Lung microvascular endothelial cell (primary cell): ENCODE results near the gene C1QTNF1. TPM values are rescaled to one million over a fixed set of nuclear protein-coding genes. Genes with fewer than 3 reads are reported as not detected.
A peak's percentile ranks its signal among the peaks of the same experiment; 100 is the strongest.
"Not testable (repeated sequence)": the region's sequence is repeated elsewhere in the genome, so short reads cannot be mapped to it uniquely, and the experiment has no call there.

Experiments used
- DNase-seq, 2 donors: peaks; one replicate each; pipeline versions ENCODE4 v3.0.0 to v3.0.0-alpha.2; 2010; ENCODE audit warnings: low read depth in 2 of 2
- total RNA-seq: library from RNA; depleted of rRNA; stranded (reverse); fragments of >200 nt; gene quantifications from 2 replicates; pipeline ENCODE4 v1.2.1, GENCODE V29; 2014

C1QTNF1 gene
- total RNA-seq, 1 donor from 2014 or later: 11.9 TPM

DNA sequence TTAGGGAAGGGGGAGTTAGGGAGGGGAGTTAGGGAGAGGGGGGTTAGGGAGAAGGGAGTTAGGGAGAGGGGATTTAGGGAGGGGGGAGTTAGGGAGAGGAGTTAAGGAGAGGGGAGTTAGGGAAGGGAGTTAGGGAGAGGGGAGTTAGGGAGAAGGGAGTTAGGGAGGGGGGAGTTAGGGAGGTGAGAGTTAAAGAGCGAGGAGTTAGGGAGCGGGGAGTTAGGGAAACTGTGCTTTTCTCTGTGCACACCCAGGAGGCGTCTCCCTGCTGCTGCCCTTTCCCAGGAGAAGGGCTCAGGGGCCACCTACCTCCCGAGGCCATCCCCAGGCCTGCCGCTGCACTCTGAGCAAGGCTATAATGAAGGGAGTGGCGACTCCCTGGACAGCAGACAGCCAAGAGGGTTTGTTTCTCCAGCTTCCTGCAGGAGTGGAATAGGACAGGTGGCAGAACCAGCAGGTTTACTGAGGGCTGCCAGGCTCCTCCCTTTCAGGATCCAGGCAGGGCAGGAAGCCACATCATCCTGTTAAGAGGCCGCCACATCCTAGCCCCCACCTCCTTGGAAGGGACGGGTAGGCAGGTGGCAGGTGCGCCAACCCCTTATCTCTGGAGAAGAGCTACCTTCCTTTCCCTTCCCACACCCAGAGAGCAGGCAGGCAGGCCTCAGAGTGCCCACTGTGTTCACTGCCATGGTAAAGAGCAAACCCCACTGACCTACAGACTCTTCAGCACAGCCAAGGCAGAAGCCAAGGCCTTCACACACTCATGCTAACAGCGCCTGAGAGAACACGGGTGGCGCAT lies 18.7 kb upstream of the C1QTNF1 start:
- DNase-seq: no peak

DNA sequence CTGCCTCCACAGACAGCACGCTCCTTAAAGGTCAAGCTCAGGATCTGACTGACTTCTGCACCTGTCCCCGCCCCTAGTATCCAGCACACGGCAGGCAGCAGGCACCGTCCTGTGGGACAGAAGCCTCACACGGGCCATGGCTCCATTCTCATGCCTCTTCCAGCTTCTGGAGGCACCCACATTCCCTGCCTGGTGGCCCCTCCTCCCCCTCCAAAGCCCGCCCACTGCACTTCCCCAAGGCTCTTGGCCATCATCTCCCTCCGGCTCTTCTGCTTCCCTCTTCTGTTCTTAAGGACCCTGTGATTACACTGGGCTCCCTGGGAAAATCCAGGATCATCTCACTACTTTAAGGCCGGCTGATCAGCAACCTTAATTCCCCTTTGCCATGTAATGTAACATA lies 17.9 kb upstream of the C1QTNF1 start:
- DNase-seq: no peak

DNA sequence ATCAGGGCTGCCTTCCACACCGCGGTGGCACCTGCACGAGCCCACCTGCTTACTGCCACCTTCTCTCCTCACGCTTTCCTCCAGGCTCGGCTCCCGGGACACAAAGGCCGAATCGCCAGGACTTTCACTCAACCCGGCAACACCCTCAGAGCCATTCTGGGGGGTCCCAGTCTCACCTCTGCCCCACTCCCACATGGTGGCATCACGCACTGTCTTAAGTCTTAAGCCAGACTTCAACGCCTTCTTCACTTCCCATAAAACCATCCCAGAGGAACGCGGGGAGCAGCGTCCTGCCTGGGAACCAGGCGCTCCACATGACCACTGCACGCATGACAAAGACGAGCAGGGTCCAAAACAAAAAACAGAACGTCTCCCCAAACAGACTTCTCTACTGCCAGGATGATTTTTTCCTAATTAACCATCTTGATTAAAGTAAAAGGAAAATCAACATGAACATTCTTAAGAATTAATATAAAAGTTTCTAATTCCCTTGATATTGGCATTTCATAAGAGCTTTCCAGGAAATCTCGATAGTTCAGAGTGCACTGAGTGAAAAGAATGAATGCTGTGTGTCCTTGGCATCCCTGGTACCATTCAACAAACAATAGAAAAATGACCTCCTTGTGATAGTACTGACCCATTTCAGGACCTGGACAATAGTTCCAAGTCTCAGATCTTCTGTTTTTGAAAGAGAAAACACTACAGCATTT lies 17.0 kb upstream of the C1QTNF1 start:
- DNase-seq: no peak

DNA sequence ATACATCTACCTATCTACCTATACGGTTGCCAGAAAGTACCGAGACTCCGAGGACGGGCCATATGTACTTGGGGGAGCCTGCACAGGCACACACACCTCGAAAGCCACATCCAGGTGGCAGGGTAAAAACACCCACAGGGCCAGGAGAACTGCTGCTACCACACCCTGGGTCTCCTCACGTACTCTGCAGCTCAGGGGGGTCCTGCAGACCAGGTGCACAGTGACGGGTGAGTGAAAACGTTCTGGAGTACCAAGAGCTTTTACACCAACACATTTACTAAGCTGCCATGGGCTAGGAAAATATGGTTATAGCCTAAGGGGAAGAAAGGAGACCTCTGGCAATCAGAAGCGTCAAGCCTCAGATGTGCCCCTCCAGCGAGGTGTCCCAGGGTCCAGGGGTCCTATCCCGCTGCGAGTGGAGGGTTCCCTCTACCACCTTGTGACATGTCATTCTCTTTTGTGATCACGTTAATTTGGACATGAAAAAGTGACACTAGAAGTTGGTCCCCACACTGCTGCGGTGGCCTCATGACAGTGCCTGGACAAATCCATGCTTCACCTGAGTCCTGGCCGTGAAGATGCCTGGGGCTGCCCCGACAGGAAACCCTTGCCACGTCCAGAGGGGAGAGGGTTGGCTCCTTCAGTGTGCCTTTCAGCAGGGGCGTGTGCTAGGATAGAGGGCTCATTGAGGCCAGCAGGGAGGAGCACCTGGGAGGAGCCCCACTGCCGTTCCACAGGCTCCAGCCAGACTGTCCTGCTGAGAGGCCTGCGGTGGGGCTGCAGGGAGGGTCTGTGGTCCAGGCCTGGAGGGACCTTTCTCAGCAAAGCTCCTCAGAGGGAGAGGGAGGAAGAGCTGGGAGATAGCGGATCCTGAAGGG lies 16.2 kb upstream of the C1QTNF1 start:
- DNase-seq: no peak

DNA sequence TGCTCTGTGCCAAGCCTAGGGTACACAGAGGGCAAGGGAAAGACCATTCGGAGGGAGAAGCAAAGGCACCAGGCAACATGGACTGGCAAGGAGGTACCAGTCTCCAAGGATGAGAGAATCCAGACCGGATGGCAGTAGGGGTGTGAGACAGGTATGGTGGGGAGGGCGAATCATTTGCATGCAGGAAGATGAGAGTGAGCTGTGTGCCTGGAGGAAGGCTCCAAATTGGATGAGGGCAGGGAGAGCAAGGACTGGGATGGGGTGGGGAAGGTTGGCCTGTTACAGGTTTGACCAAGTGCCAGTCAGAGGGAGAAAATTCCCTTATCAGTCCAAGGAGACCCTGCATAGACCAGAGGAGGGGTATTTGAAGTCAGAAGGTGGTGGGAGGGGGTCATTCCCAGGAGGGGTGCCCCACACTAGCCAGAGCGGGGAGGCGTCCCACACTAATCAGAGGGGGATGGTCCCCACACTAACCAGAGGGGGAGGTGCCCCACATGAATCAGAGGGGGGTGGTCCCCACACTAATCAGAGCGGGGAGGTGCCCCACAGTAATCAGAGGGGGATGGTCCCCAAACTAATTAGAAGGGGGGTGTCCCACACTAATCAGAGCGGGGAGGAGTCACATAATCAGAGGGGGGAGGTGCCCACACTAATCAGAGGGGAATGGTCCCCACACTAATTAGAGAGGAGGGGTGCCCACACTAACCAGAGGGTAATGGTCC lies 15.1 kb upstream of the C1QTNF1 start:
- DNase-seq: no peak

DNA sequence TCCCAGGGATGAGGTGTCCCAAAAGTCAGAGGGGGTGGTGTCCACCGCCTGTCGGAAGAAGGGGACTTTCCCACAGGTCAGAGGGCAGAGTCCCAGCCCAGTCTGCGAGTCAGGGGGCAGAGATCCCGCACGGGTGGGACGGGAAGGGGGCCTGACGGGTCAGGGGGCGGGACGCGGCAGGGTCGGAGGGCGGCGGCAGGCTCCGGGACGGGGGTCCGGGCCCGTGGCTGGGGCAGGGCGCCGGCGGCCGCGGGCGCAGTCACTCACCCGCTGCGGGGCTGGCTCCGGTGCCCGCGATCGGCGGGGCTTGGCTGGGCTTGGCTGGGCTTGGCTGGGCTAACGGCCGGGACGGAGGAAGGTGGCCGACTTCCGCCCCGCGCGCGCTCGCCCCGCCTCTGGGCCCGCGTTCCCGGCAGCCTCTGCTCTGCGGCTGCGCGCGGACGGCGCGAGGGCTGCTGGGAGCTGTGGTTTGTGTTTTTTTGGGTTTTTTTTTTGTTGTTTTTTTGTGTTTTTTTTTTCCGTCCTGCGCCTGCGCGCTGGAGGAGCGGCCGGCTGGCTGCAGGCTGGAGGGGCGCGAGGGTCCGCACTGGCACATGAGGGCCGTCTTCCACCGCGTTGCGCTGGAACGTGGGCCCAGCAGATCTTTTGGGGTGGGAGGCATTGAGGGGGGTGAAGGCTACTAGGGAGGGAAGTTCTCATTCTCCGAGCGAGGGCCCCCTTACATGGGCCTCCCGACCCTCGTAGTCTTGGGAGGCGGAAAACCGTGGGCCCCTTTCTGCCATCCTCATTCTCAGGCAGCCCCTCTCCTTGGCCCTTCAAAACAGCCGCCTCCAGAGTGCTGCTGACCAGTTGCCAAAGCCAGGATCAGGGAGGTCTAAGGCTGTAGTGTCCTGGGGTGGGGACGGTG lies 14.3 kb upstream of the C1QTNF1 start, which contains the start of gene CANT1:
Gene CANT1, minus strand, starts transcription at position 368 of the 907 bp plus-strand sequence. CDS start 12,142 bp downstream, outside the sequence.
- peak; percentile 88 to 92 for DNase-seq

DNA sequence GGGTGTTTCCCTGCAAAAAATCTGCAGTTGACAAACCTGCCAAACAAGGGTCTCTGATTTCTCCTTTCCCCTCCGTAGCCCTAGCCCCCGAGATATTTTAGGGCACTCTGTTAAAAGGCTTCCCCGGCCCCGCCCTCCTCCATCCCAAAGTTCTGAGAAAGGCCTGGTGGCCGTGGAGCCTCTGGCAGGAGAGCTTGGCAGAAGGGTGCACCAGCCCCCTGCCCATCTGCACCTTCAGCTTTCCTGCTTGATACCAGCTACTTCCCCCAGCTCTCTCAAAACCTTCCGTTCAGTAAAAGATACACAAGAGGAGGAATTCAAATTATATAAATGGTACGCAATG lies 13.7 kb upstream of the C1QTNF1 start:
- no peak for DNase-seq

DNA sequence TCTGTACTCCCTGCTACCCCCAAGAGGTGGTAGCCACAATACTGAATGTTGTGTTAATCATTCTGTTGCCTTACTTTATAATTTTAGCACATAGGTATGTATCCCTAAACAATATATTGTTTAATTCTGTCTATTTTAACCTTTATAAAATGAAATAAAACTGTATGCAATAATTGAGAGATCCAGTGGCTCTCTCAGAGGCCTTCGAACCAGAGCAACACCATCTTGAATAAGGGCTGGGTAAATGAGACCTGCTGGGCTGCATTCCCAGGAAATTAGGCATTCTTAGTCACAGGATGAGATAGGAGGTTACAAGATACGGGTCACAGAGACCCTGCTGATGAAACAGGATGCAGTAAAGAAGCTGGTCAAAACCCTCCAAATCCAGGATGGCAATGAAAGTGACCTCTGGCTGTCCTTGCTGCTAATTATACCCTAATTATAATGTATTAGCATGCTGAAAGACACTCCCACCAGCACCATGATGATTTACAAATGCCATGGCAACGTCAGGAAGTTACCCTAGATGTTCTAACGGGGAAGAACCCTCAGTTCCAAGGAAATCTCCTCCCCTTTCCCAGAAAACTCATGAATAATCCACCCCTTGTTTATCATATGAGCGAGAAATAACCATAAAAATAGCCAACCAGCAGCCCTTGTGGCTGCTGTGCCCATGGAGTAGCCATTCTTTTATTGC lies 12.4 kb upstream of the C1QTNF1 start:
- peak in 1 of 2 donors; percentile 88 for DNase-seq

DNA sequence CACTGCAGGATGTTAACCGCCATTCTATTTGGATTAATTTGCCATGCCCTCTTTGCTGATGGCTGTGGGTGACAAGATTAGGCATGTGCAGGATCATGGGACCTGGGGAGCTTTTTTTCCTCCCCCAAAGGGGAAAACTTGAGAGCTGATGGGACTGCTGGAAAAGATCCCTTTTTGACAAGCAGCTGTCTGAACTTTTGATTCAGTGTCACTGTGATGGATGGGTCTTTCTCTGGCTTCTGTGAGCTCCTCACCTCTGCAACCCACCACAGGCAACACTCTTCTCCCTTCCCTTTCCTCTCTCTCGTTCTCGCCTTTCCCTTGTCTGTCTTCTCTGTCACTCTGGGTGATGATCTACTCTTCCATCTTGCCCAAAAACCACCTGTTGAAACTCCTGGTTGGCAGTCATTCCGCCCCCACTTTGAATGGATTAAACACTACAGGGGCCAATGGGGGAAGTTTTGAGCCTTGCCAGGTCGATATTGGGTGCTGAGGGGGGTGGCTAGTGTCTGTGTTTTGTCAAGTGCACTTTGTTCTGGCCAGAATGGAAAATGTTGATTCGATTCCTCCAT lies 11.3 kb upstream of the C1QTNF1 start:
- DNase-seq: no peak

DNA sequence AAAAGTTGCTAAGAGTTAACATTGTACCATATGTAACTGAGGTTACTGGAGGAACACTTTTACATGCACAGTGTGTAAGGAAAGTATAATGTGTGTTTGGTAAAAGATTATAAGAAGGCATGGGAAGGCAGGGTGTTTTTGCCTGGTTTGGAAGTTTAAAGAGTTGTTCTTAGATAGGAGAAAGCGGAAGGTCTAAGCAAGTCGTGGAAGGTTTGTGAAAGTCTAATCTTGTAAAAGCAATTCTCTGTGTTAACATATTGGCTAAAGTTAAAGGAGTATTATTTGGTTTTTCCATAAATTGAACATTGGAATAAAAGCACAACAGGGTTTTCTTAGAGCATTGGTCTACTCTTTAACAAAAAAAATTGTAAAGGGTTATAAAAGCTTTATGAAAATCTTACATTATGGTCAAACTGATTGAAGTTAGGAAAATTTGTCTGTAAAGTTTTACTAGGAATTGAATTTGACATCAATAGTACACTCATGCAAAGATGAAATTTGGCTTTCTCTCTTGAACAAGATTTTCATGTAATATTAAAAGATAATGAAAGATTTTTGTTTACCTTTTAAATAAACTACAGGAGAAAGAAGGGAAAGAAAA lies 9.7 kb upstream of the C1QTNF1 start:
- no peak for DNase-seq

DNA sequence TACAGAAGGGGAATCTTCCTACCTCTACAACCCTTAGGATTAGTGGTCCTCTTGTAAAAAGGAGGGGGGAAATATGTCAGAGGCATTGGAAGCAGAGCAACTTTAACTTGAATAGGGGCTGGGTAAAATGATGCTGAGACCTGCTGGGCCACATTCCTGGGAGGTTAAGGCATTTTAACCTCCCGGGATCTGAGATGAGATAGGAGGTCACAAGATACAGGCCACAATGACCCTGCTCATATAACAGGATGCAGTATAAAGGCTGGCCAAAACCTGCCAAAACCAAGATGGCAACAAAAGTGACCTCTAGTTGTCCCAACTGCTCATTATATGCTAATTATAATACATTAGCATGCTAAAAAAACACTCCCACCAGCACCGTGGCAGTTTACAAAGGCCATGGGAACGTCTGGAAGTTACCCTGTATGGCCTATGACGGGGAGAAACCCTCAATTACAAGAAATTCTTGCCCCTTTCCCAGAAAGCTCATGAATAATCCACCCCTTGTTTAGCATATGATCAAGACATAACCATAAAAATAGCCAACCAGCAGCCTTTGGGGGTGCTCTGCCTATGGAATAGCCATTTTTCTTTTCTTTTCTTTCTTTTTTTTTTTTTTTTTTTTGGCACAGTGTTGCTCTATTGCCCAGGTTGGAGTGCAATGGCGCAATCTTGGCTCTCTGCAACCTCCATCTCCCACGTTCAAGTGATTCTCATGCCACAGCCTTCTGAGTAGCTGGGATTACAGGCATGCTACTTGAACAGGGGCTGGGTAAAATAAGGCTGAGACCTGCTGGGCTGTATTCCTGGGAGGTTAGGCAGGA lies 6.2 kb upstream of the C1QTNF1 start:
- no peak for DNase-seq

DNA sequence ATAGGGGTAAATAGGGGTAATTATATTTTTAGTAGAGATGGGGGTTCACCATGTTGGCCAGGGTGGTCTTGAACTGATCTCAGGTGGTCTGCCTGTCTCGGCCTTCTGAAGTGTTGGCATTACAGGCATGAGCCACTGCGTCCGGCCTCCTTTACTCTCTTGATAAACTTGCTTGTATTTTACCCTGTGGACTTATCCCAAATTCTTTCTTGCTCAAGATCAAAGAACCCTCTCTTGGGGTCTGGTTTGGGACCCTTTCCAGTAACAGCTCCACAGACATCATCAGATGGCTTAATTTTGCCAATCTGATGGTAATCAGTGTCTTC lies 5.6 kb upstream of the C1QTNF1 start:
- no peak for DNase-seq

DNA sequence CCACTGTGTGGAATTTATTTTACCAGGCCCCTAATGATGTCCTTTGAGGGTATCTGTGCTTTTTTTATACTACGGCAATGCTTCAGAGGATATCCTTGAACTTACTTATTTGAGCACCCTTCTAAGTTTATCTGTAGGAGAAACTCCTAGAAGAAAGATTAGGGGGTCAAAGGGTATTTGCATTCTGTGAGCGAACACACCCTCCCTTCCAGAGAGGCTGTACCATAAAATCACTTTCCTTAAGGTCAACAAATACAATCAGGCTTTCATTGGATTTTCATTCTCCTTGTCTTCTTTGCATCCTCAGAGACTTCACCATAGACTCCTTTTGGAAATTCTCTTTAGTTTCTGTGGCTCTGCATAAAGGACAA lies 4.7 kb upstream of the C1QTNF1 start:
- DNase-seq: no peak

DNA sequence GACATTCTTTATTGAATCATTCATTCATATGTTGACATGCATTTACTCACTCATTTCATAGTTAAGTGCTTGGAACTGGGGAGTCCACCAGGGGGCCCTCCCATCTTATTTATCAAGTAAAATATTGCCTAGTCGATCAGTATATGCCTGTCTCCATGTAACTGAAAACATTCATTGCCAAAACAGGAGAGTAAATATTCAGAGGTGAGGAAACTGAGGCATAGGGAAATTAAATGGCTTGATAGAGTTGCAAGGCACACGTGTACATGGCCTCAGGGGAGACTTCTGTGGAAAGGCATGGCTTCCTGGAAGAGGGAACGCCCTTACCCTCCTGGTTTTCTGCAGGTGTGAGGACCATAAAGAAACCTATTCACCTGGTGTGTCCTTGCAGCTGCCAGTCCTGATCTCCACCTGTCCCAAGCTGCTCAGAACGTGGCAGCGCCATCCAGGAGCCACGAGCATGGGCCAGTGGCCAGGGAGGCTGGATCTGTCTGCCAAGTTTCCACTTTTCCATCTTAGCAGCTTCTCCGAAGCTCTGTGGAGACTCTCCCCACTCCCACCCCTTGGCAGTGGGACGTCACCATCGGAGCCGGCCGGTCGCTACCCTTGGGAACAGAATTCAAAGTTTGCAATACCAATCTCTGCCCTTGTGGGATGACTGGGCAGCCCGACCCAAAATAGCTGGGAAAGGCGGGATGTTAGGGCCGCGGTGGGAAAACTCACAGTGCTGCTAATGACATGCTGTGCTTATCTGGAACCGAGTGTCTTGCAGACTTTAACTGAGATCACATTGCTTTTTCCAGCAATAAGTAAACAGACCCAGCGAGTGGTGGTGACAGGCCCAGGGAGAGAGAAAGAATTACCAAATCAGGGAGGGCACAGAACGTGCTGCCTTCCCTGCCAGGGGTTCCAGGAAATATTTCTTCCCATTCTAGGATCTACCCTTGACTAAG lies 4.1 kb upstream of the C1QTNF1 start:
- DNase-seq: peak; percentile 82 to 87

DNA sequence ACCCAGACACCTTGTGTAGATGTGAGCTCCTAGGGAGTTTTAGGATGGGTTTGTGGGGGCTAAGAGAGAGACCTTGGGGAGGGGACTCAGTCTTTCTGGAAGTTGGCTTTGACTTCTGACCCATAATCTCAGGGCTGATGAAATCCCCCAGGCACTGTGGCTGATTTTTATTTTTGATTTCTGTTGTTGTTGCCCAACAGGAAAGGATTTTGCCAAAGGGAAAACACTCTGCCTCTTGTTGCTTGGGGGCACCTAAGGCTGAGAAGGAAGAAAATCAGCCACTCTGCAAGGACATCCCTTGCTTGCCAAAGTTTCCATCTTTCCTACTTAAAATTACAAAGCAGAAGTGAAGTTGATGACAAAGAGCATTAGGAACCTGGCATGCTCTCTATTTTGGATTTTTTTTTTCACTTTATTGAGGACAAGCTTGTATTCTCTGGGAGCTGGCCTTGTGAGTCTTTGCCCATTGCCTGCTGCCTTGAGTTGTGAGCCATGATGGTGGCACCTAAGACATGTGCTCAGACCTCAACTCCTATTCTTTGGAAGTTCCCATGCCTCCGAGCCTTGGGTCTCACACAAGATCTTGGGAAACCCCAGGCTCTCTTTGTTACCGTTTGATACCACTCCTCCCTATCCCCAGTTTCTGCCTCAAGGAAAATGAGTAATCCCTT lies 3.2 kb upstream of the C1QTNF1 start:
- DNase-seq: no peak

DNA sequence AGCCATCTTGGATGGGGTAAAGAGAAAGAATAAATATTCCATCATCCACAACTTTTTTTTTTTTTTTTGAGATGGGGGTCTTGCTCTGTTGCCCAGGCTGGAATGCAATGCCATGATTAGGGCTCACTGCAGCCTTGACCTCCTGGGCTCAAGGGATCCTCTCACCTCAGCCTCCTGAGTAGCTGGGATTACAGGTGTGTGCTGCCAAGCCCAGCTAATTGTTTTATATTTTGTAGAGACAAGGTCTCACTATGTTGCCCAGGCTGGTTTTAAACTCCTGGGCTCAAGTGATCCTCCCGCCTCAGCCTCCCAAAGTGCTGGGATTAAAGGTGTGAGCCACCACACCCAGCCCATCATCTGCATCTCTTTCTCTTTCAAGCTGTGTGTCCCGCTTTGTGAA lies 2.0 kb upstream of the C1QTNF1 start:
- not testable (repeated sequence) for DNase-seq
